Activated T-cell treated with anti-CD3 and anti-CD28 coated beads for 1 hour (primary cell): ENCODE measurements around the gene CUX1.
A peak's percentile ranks its signal among the peaks of the same experiment; 100 is the strongest.
"Not testable (repeated sequence)": the region's sequence is repeated elsewhere in the genome, so short reads cannot be mapped to it uniquely, and the experiment has no call there.

Experiments used
- DNase-seq: peaks from one replicate; pipeline ENCODE4 v3.0.0-alpha.2; 2020; ENCODE audit warnings: low read depth

The CUX1 gene

DNA sequence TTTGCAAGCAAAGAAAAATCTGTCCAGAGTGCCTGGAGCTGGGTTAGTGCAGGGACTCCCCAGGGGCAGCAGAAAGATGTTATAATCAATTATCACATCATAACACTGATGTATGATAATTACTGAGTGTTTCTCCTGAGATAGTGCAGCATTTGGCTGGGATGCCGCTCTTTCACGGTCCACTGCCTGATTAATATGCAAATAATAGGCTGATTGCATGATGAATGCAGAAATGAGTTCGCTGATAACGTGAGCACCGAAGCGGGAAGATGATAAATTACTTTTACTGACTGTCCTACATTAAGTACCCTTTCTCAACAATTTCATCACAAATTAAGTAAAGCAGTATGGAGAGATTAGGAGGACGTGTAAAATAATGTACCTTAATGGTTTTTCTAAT is 397.8 kb downstream of the CUX1 start:
- DNase-seq, result no peak

DNA sequence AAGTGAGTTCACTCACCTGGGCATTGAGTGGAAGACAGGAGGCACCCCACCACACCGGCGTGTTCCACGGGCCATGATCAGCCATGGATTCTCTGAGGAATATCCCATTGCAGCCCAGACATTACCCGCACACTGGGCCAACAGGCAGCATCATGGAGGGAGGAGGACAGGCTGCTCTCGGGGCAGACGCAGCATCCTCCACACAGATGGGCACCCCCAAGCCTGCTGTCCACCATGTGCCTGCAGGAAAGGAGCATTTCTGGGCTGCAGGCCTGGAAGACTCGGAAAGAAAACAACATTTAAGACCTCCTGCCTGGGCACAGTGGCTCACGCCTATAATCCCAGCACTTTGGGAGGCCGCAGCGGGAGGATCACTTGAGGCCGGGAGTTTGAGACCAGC is 398.3 kb downstream of the CUX1 start:
- no peak for DNase-seq

DNA sequence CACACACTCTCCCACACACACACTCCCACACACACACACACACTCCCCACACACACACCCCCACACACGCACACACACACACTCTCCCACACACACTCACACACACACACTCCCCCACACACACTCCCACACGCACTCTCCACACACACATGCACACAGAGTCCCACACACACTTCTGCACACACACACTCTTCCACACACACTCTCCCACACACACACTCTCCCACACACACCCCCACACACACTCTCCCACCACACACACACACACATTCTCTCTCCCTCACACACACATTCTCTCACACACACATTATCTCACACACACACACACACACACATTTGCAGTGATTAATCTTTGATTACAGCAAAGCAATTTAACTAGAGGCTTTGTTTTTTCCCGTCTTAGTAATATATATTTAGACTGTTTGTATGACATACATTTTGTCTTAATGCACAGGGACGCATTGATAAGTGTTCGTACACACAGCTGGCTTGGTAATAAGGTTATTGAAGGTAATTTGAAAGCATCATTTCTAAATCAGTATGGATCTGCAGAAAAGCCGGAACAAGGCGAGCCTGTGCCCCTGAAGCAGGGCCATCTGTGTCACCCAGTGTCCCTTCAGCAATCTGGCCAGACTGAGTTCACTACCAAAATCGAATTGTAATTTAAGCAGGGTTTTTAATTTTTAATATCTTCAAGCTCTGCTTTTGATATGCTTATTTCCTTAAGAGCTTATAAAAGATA is 399.3 kb downstream of the CUX1 start:
- no peak for DNase-seq

DNA sequence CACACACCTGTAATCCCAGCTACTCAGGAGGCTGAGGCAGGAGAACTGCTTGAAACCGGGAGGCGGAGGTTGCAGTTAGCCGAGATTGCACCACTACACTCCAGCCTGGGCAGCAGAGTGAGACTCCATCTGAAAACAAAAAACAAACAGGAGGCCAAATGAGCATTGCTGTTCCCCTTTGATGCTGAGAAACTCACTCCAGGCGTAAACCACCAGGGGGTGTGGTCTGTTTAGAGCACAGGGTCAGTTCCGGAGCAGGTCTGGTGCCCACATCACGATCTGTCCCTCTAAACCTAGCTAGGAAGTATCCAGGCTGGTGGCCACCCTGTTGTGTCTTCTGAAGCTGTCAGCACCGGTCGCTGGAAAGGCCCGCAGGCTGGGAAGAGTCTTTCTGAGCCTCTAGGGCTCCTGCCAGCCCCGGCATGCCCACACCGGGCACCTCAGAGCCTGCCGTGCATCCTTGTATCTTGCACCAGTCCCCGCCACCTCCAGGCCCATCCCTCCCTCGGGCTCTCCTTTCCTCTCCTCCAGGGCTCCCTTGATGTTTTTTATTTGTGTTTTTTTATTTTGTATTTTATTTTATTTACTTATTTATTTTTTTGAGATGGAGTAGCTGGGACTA is 402.9 kb downstream of the CUX1 start:
- DNase-seq, result no peak

DNA sequence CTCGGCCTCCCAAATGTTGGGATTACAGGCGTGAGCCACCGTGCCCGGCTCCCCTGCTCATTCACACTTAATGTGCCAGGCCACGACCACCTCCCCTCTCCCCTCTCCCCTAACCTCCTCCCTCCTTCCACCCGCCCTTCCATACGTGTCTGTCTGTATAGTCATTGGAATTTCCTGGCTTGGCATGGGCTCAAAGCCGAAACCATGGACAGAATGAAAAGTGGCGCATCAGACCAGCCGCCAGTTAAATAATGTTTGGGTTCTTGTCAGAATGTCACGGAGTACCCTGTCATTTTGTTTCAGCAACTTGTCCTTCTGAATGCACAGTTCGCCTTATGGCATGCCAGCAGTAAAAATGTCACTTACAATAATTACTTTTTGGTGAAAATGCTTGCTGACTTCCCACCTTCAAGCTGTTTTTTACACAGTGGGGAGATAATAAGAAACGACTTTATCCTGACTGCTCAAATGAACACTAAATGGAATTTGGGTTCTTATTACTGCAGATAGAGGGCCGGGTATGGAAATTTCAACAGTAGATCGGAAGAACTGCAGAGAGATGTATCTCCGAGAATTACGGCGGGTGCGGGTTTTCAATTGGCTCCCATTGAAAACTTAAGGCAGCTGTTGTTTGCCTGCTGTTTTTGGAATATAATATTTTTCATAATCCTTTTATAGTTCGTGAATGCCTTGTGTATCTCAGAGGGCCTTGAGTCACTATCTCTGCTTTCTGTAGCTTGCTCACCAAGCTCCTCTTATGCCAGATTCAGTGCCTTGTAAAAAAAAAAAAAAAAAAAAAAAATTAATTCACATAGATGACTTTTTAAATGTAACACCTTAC is 403.8 kb downstream of the CUX1 start:
- no peak for DNase-seq

DNA sequence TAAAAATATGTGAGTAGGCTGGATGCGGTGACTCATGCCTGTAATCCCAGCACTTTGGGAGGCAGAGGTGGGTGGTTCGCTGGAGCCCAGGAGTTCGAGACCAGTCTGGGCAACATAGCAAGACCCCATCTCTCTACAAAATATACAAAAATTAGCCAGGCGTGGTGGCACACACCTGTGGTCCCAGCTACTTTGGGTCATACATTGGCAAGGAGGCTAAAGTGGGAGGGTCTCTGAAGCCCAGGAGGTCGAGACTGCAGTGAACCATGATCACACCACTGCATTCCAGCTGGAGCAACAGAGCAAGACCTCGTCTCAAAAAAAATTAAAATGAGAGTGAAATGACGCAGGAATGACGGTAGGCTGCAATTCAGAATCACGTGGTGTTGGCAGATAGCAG is 404.5 kb downstream of the CUX1 start:
- no peak for DNase-seq

DNA sequence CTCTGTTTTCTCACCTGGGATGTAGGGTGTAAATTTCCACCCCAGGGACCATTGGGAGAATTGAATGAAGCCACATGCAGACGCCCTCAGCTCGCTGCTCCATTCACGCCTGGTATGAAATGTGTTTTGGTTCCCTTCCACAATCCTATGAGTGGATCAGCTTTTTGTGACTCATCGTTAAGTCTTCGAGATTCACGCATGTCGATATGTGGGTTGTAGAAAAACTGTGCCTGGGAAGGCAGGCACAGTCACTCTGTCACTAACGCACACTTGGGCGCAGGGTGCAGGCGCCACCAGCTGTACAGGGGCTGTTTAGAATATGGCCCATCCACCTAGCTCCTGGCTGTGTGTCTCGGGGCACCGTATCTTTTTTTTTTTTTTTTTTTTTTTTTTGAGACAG is 405.0 kb downstream of the CUX1 start:
- DNase-seq, result no peak

DNA sequence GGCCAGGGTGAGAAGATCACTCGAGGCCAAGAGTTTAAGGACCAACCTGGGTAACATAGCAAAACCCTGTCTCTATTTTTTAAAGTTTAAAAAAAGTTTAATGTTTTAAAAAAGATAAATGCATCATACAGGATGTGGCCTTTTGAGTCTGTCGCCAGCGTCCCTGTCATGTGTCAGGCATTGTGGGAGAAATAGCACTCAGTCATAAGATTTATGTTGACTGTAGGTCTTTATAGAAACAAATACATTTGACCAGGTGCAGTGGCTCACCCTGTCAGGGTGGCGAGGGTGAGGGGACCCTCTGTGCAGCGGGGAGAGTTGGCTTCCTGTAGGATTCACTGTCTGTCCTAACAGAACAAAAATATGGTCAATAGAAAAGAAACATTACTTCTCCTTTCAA is 405.8 kb downstream of the CUX1 start:
- DNase-seq, result no peak

DNA sequence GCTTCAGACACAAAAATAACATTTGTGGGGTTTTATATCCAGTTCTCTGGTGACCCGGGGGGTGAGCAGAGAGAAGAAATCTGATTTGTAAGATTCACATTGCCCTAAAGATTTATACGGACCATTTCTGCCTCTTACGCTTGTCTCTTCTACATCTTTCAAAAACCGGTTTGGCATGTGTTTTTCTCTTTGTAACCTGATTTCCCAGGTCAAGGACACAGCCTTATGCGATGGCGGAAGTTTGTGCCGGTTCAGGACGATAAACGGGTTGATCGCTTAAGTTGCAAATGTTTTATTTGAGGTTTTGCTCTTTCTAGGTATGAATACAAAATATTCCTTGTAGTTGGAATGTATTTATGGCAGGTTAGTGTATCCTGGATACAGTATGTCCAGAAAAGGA is 407.6 kb downstream of the CUX1 start:
- DNase-seq, result no peak

DNA sequence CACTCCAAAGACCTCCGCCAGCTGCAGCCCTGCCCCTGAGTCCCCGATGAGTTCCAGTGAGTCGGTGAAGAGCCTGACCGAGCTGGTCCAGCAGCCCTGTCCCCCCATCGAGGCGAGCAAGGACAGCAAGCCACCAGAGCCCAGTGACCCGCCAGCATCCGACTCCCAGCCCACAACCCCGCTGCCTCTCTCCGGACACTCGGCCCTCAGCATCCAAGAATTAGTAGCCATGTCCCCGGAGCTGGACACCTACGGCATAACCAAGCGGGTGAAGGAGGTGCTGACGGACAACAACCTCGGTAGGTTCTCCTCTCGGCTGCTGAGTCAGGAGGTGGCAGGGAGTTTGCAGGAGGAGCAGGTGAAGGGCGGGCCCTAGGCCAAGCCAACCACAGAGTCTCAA is 409.9 kb downstream of the CUX1 start:
- DNase-seq, result no peak

DNA sequence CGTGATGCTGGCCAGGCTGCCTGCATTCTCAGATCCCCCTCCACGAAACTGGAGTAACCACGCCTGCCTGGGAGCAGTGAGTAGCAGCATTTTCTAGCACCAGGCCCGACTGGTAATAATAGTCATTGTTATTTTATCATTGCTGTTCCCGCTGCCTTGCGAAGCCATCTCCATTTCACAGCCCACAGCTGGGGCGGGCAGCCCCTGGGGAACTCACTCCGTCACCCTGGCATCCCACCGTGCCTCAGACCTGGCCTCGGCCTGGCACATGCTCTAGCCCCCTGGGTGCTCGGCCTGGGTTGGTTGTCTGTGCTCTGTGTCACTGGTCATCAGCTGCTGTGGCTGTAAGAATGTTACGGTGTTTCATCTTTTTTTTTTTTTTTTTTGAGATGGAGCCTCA is 411.5 kb downstream of the CUX1 start:
- DNase-seq, result no peak

DNA sequence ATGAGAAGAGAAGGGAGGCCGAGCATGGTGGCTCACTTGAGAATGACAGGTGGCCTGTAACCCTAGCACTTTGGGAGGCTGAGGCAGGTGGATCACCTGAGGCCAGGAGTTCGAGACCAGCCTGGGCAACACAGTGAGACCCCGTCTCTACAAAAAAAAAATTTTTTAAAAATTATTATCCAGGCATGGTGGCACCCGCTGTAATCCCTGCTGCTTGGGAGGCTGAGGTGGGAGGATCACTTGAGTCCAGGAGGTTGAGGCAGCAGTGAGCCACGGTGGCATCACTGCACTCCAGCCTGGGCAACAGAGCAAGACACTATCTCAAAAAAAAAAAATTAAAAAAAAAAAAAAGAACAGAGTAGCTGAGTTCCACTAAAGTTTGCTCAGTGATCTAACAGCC is 412.7 kb downstream of the CUX1 start:
- DNase-seq, result not testable (repeated sequence)

DNA sequence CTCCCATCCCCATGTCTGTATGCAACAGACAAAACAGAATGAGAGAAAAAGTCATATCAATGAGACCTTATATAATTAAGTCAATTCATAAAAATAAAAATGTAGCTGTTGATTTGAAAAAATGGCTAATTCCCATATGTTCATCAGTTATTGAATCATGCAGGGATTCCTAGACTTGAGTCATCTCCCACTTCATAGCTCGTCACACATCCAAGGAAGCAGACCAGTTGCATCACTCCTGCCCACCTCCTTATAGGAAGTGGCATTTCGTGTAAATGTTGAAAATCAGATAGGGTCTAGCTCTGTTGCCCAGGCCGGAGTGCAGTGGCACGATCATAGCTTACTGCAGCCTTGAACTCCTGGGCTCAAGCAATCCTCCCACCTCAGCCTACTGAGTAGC is 413.2 kb downstream of the CUX1 start:
- DNase-seq, result no peak

DNA sequence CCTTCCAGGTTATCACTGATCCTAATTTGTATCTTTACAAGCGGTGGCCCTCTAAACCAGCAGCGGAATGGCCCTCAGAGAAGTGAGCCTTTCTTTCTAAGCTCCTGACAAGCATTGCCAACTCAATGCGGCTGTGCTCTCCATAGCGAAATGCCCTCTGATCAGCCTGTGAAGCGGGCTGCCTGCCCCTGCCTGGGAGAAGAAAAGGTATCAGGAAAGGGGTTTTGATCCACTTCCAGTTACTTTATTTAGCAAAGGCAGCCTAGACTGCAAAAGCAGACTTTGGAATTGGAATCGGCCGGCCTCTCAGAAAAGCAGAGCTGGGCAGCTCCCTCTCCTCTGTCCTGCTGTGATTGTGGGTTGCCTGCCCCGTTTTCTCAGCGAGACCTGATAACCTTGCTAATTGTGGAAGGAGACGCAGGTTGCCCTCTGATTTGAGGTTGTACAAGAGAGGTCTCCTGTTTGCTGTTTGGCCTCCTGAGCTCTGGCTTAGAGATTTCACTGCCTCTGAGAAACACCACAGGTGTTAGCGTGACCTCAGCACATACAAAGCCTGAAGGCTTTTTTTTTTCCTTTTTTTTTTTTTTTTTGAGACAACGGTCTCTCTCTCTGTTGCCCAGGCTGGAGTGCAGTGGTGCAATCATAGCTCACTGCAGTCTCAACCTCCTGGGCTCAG is 415.3 kb downstream of the CUX1 start:
- DNase-seq, result no peak

DNA sequence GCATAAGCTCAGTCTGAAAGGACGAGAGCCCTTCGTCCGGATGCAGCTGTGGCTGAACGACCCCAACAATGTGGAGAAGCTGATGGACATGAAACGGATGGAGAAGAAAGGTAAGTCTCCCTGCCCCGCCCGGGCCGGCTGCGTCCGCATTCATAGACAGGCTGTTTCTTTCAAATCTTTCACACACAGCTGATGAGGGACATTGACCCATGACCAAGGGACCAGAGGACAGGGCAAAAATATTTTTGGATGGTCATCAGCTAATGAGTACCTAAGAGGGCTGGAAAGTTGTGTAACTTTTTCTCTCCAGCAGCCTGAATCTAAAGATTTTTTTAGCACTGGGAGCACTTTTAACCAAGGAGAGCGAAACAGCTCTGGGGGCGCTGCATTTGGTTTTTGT is 416.7 kb downstream of the CUX1 start:
- no peak for DNase-seq

DNA sequence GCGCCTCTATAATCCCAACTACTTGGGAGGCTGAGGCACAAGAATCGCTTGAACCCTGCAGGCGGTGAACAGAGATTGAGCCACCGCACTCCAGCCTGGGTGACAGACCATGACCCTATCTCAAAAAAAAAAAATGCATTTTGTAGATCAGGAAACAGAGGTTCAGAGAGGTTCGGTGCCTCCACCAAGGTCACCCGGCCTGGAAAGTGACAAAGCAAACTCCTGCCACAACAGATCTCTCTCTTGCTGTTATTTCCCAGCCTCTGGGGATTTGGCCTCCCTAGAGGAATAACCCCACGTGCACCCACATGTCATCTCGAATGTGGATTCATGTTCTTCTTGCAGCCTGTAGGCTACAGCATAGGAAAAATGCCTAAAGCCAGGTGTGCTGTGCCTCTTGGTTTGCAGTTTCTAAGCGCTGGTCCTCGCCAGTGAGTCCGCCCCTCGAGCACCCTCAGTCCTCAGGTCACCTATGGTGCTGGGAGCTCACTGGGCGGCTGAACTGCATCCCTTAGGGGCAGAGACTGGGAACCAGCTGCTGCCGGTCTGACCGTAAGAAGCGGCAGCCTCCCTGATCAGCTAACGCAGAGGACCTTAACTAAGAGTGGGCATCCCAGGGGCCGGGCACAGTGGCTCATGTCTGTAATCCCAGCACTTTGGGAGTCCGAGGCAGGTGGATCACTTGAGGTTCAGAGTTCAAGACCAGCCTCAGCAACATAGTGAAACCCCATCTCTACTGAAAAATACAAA is 417.6 kb downstream of the CUX1 start:
- no peak for DNase-seq

DNA sequence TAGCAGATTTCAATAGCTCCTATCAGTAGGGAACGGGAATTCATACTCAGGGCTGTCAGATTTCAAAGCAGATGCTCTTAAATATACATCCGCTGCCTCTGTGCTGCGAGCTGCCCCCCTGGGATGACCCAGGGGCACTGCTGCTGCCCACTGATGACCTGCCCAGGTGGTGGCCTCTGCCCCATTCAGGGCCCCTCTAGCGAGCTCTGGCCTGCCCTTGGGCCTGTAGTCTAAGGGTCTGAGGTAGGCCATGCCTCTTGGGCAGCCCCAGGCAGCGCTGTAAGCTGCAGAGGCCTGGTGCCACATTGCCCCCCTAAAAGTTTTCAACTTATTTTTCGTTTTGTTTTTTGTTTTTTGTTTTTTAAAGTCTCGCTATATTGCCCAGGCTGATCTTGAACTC is 418.7 kb downstream of the CUX1 start:
- no peak for DNase-seq

DNA sequence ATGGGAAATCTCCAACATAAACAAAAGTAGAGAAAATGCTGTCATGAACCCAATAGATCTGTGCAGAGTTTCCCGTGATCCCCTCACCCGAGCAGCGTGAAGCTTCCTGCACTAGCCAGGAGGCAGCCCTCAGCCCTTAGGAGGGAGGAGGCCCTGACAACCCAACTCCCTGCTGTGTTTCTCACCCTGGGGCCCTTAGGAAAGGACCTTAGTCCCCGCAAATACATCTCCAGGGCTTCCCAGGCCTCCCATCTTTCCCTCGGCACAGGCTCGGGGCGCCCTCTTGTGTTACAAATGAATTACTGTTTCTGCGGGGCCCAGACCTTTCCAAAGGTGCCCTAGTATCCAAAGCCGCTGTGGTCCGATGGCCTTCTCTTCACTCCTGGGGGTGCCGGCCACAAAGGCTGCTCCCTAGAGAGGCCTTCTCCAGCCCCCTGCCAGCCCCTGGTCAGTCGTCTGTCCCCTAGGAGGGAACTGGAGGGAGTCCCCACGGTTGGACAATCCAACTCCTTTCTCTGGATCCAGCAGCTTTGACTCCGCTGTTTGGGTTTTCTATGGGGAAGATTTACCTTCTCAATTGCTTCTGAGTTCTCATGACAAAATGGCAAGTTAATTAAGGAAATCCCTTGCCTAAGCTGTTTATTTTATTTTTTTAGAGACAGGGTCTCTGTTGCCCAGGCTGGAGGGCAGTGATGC is 419.3 kb downstream of the CUX1 start:
- DNase-seq, result peak; percentile 22

DNA sequence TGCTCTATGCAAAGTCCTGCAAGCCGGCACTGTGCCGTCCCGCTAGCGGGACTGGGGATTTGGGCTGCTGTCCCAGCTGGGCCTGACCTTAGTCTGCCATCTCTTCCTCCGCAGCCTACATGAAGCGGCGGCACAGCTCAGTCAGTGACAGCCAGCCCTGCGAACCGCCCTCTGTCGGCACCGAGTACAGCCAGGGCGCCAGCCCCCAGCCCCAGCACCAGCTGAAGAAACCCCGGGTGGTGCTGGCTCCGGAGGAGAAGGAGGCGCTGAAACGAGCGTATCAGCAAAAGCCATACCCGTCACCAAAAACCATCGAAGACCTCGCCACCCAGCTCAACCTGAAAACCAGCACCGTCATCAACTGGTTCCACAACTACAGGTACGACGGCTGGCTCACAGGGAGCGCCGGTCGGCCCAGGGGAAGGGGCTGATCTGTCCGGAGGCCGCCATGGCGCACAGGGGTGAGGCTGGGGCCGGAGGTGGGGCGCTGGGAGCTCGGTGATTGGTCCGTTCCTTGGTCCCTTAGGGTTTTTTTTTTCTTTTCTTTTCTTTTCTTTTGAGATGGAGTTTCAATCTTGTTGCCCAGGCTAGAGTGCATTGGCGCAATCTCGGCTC is 421.9 kb downstream of the CUX1 start:
- no peak for DNase-seq

DNA sequence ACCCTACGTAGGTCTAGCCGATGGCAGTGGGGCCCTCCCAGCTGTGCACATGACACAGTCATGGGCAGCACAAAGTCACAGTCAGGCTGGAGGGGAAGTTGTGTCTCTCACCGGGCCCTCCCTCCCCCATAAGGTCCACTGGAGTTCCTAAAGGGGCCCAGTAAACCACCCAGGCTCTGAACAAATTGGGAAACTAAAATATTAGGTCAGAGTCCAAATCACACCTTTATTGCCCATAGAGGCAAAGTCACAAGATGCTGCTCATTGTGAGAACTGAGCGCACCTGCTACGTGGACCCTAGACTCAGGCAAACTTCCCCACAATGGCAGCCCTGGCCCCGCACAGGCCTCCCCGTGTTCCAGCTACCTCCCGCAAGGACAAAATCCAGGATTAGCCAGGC is 424.0 kb downstream of the CUX1 start:
- no peak for DNase-seq

DNA sequence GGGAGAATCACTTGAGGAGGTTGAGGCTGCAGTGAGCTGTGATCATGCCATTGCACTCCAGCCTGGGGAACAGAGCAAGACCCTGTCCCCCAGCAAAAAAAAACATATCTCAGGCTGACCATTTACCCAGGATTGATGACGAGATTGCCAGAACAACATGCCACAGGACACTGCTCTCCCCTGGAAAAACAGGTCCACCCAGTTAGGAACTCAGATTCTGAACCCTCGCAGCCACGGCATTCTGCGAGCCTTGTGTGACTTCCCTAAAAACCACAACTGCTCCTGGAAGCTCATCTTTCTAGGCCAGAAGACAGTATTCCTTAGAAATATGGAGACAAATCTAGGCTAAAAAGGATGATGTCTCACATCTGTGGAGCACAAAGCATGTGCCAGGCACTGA is 427.2 kb downstream of the CUX1 start:
- DNase-seq, result no peak
